IMR-90 (cell line): ENCODE results near the gene HLA-A. TPM values are rescaled to one million over a fixed set of nuclear protein-coding genes. Genes with fewer than 3 reads are reported as not detected.
A peak's percentile ranks its signal among the peaks of the same experiment; 100 is the strongest.

Experiments used
- ATAC-seq: fragments of 200-7000 bp; cut with Tn5 transposase; 2 replicates; pipeline ENCODE4 v1.9.1; 2020; ENCODE audit warnings: low read depth, mild to moderate bottlenecking, moderate library complexity
- BruUV-seq: library from RNA; stranded (reverse); fragments of 400-500 nt; replicated peaks from 2 replicates; lab custom pipeline; 2021; lab: Mats Ljungman, UMichigan
- CTCF ChIA-PET: fragments of 300-600 bp; formaldehyde crosslinking; extraction: SDS; loops from one replicate; lab custom pipeline; 2021; ENCODE audit warnings: antibody characterized with exemption; lab: Yijun Ruan, JAX
- POLR2A ChIA-PET: fragments of 300-600 bp; sonication (Branson Sonifier 250); formaldehyde crosslinking; loops from one replicate; lab custom pipeline; 2022; ENCODE audit warnings: antibody characterized with exemption; ENCODE audit not compliant: unreplicated experiment; lab: Charles Lee
- DNase-seq: peaks from one replicate; pipeline ENCODE4 v3.0.0; 2013
- H2AFZ ChIP-seq: replicated peaks from 2 replicates; pipeline ENCODE3; 2013; ENCODE audit warnings: low read length, mild to moderate bottlenecking; ENCODE audit not compliant: poor library complexity
- H2AK5ac ChIP-seq: 2 replicates; pipeline ENCODE4 v1.6.1; 2013; ENCODE audit warnings: low read depth, low read length, inconsistent platforms
- H2AK9ac ChIP-seq: replicated peaks from 2 replicates; pipeline ENCODE3; 2013; ENCODE audit warnings: mild to moderate bottlenecking, low read depth, low read length, moderate library complexity; ENCODE audit not compliant: poor library complexity
- H2BK120ac ChIP-seq: 2 replicates; pipeline ENCODE4 v1.6.1; 2013; ENCODE audit warnings: low read depth, low read length, inconsistent platforms
- H2BK15ac ChIP-seq: 3 replicates; pipeline ENCODE4 v1.6.1; 2013; ENCODE audit warnings: low read depth, low read length, inconsistent platforms
- H2BK20ac ChIP-seq: 2 replicates; pipeline ENCODE4 v1.6.1; 2013; ENCODE audit warnings: low read depth, mild to moderate bottlenecking, inconsistent platforms, low read length, moderate library complexity
- H2BK5ac ChIP-seq: 2 replicates; pipeline ENCODE4 v1.6.1; 2013; ENCODE audit warnings: mild to moderate bottlenecking, low read depth, low read length, inconsistent platforms; ENCODE audit not compliant: poor library complexity, severe bottlenecking
- H3K14ac ChIP-seq: replicated peaks from 2 replicates; pipeline ENCODE4 v1.6.1; 2013; ENCODE audit warnings: low read depth, low read length, inconsistent platforms
- H3K18ac ChIP-seq: 2 replicates; pipeline ENCODE4 v1.6.1; 2013; ENCODE audit warnings: low read depth, low read length, control low read depth
- H3K23ac ChIP-seq: 2 replicates; pipeline ENCODE4 v1.6.1; 2013; ENCODE audit warnings: low read depth, low read length, inconsistent platforms
- H3K27ac ChIP-seq: 2 replicates; pipeline ENCODE4 v1.5.1; 2013; ENCODE audit warnings: mild to moderate bottlenecking, control low read depth, low read length; ENCODE audit not compliant: insufficient read depth
- H3K27me3 ChIP-seq: 2 replicates; pipeline ENCODE4 v1.6.1; 2013; ENCODE audit warnings: low read length; ENCODE audit not compliant: control insufficient read depth, insufficient read depth
- H3K36me3 ChIP-seq: 2 replicates; pipeline ENCODE4 v1.6.1; 2013; ENCODE audit warnings: low read length, mixed read lengths; ENCODE audit not compliant: control insufficient read depth, insufficient read depth
- H3K4ac ChIP-seq: 2 replicates; pipeline ENCODE4 v1.6.1; 2013; ENCODE audit warnings: low read depth, low read length, inconsistent platforms
- H3K4me1 ChIP-seq: 2 replicates; pipeline ENCODE4 v1.6.1; 2013; ENCODE audit warnings: low read length, mixed read lengths; ENCODE audit not compliant: control insufficient read depth, insufficient read depth
- H3K4me2 ChIP-seq: 2 replicates; pipeline ENCODE4 v1.6.1; 2013; ENCODE audit warnings: low read depth, mild to moderate bottlenecking, control low read depth, low read length, moderate library complexity
- H3K4me3 ChIP-seq: 2 replicates; pipeline ENCODE4 v1.5.1; 2013; ENCODE audit warnings: low read depth, mild to moderate bottlenecking, control low read depth, low read length, moderate library complexity; ENCODE audit not compliant: insufficient read depth
- H3K56ac ChIP-seq: 2 replicates; pipeline ENCODE4 v1.6.1; 2013; ENCODE audit warnings: low read length, inconsistent platforms; ENCODE audit not compliant: insufficient read depth; ENCODE audit errors: extremely low read depth
- H3K79me1 ChIP-seq, 2 experiments: 2 replicates each; pipeline ENCODE4 v1.6.1; 2013; ENCODE audit warnings: low read length in 2 of 2, inconsistent platforms in 1 of 2, low read depth in 1 of 2
- H3K9ac ChIP-seq: 2 replicates; pipeline ENCODE4 v1.6.1; 2013; ENCODE audit warnings: low read depth, low read length, control low read depth
- H3K9me1 ChIP-seq: 2 replicates; pipeline ENCODE4 v1.6.1; 2013; ENCODE audit warnings: low read length, inconsistent platforms; ENCODE audit not compliant: insufficient read depth
- H3K9me3 ChIP-seq: 2 replicates; pipeline ENCODE4 v1.6.1; 2013; ENCODE audit warnings: low read length; ENCODE audit not compliant: control insufficient read depth, insufficient read depth
- H4K20me1 ChIP-seq: 2 replicates; pipeline ENCODE4 v1.6.1; 2013; ENCODE audit warnings: low read length, inconsistent platforms; ENCODE audit not compliant: insufficient read depth
- H4K5ac ChIP-seq: 2 replicates; pipeline ENCODE4 v1.6.1; 2013; ENCODE audit warnings: mild to moderate bottlenecking, low read depth, low read length, control low read depth
- H4K8ac ChIP-seq, 2 experiments: 2 replicates each; pipeline ENCODE4 v1.6.1; 2013; ENCODE audit warnings: low read depth in 2 of 2, low read length in 2 of 2, control low read depth in 1 of 2, inconsistent platforms in 1 of 2
- H4K91ac ChIP-seq: 2 replicates; pipeline ENCODE4 v1.6.1; 2013; ENCODE audit warnings: low read depth, low read length, inconsistent platforms; ENCODE audit not compliant: insufficient read depth
- BHLHE40 ChIP-seq: fragments of 150-350 bp; IDR thresholded peaks from 2 replicates; pipeline ENCODE4 v1.6.1; 2016; ENCODE audit warnings: mild to moderate bottlenecking, low read depth, low read length
- CEBPB ChIP-seq: IDR thresholded peaks from 2 replicates; pipeline ENCODE4 v1.6.1; 2012; ENCODE audit warnings: low read depth, low read length, improper control_type of control experiment
- ELK1 ChIP-seq: fragments of 150-350 bp; IDR thresholded peaks from 2 replicates; pipeline ENCODE4 v1.6.1; 2016; ENCODE audit warnings: low read depth, mild to moderate bottlenecking, low read length, moderate library complexity, borderline replicate concordance
- MAZ ChIP-seq: IDR thresholded peaks from 2 replicates; pipeline ENCODE4 v1.6.1; 2012; ENCODE audit warnings: low read depth, mild to moderate bottlenecking, low read length, improper control_type of control experiment, moderate library complexity, borderline replicate concordance
- RCOR1 ChIP-seq: IDR thresholded peaks from 2 replicates; pipeline ENCODE4 v1.6.1; 2012; ENCODE audit warnings: mild to moderate bottlenecking, low read length, improper control_type of control experiment; ENCODE audit not compliant: insufficient replicate concordance
- RFX5 ChIP-seq: IDR thresholded peaks from 2 replicates; pipeline ENCODE4 v1.8.0; 2012; ENCODE audit warnings: low read depth, mild to moderate bottlenecking, low read length, moderate library complexity
- WGBS, 2 experiments: methylation state at CpG; one replicate each; pipeline versions ENCODE4 v1.1.5 to v1.1.7; 2013; ENCODE audit warnings: missing lambda C conversion rate in 2 of 2; ENCODE audit not compliant: insufficient read length in 1 of 2; ENCODE audit errors: extremely low coverage in 2 of 2; 5-methylcytosine and 5-hydroxymethylcytosine counted together
- dilution Hi-C: fragments of 300-500 bp; cut with HindIII; formaldehyde crosslinking; loops from one replicate; pipeline ENCODE4 v1.14.3; 2018; ENCODE audit warnings: low sequenced_read_pairs; ENCODE audit not compliant: unreplicated experiment
- in situ Hi-C: fragments of 300-500 bp; cut with MboI; formaldehyde crosslinking; loops from 3 replicates; pipeline ENCODE4 v1.14.3; 2019; ENCODE audit warnings: low sequenced_read_pairs, inconsistent platforms, mixed read lengths
- intact Hi-C: fragments of 100-400 bp; cut with micrococcal nuclease; formaldehyde crosslinking; loops from 2 replicates; pipeline ENCODE4 v1.10.0; 2022
- polyA plus RNA-seq, 3 experiments: library from polyadenylated mRNA; depleted of rRNA; stranded (reverse); fragments of >200 nt; gene quantifications; 2 replicates each; pipeline ENCODE4 v1.2.3, GENCODE V29; 2012; ENCODE audit warnings: low replicate concordance in 1 of 3
- total RNA-seq: library from RNA; depleted of rRNA; stranded (reverse); fragments of >200 nt; gene quantifications from 2 replicates; pipeline ENCODE4 v1.2.3, GENCODE V29; 2012

The HLA-A gene
- total and polyA plus RNA-seq, 2 of the 4 experiments (the other 2 are of a cell fraction): 94.5 to 218 TPM

DNA sequence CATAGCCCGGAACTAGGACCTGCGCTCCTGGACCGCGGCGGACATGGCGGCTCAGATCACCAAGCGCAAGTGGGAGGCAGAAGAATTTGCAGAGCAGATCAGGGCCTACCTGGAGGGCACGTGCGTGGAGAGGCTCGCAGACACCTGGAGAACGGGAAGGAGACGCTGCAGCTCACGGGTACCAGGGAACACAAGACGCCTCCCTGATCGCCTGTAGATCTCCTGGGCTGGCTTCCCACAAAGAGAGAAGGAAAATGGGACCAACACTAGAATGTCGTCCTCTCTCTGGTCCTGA, 15.1 kb upstream of the HLA-A start:
- peak overlapping the region; percentile 91 for H2AFZ ChIP-seq
- peak overlapping the region; percentile 62 for H3K14ac ChIP-seq
- dilution Hi-C loops: no loop called here
- ChIA-PET POLR2A (no interaction called here), CTCF (no interaction called here)
- peak overlapping the region; percentile 89 for H3K4me3 ChIP-seq
- no peak overlapping the region; the same call in 2 of the 3 replicates for H2BK15ac ChIP-seq
- H4K8ac ChIP-seq: peak overlapping the region; percentile 86 to 93
- H2BK5ac ChIP-seq: peak overlapping the region; percentile 18
- H2AK9ac ChIP-seq: peak overlapping the region; percentile 47
- H3K79me1 ChIP-seq: peaks cover 0 to 8% of the 10 kb centered on the region in 2 experiments; a peak in 1 of 4 replicates
- H3K27ac ChIP-seq: peak overlapping the region; percentile 54
- 6% methylated on average over 15 of the region's 16 CpGs; no CpG with 5 or more reads in 1 of the 2 experiments for WGBS, 2 experiments
- peak overlapping the region; percentile 95 for H3K23ac ChIP-seq
- H3K9me3 ChIP-seq: no peaks in the 10 kb centered on the region
- peak overlapping the region; percentile 49 for H4K91ac ChIP-seq
- TF ChIP-seq RFX5 (no peak), RCOR1 (no peak), ELK1 (no peak), MAZ (0 out of 2 replicates have a peak, but pooled peaks have one; percentile 3), BHLHE40 (peak; percentile 35; the same call in 1 of the 2 replicates), CEBPB (no peak)
- peak overlapping the region; percentile 78 for H3K18ac ChIP-seq
- H3K4ac ChIP-seq: peak overlapping the region; percentile 90
- in situ Hi-C loops: no loop called here
- H3K9me1 ChIP-seq: no peaks in the 10 kb centered on the region; the same call in 1 of the 2 replicates
- BruUV-seq: no TSS peak
- H2BK120ac ChIP-seq: peak overlapping the region; percentile 17
- peak overlapping the region; percentile 91 for H3K4me2 ChIP-seq
- H4K5ac ChIP-seq: peak overlapping the region; percentile 96
- peak overlapping the region; percentile 10; the same call in 1 of the 2 replicates for H2AK5ac ChIP-seq
- H3K56ac ChIP-seq: peak overlapping the region; percentile 66; the same call in 1 of the 2 replicates
- DNase-seq: no peak
- ATAC-seq: no peak; the same call in 1 of the 2 replicates
- no peaks in the 10 kb centered on the region for H3K4me1 ChIP-seq
- no peaks in the 10 kb centered on the region for H3K27me3 ChIP-seq
- H4K20me1 ChIP-seq: no peaks in the 10 kb centered on the region
- no peaks in the 10 kb centered on the region for H3K36me3 ChIP-seq
- H3K9ac ChIP-seq: peak overlapping the region; percentile 69
- H2BK20ac ChIP-seq: no peak overlapping the region
- intact Hi-C loops: no loop called here
